ENCODE measurements around the gene UEVLD. TPM values are rescaled to one million over a fixed set of nuclear protein-coding genes. Genes with fewer than 3 reads are reported as not detected.

UEVLD gene
- total RNA-seq, 2 donors from 2014 or later: 8.0 to 12.6 TPM

Other genes with a start within 250 kb of the UEVLD start
- 100 to 1,000 TPM; 260 to 313 TPM for gene LDHA, start 194.2 kb downstream of the UEVLD start, total RNA-seq
- not detected for gene LDHC, start 176.4 kb downstream of the UEVLD start, total RNA-seq
- gene LDHAL6A, start 132.9 kb downstream of the UEVLD start, total RNA-seq: not detected
- 10 to 100 TPM; 15.8 to 15.9 TPM for gene TSG101, start 61.8 kb downstream of the UEVLD start, total RNA-seq
- 1 to 10 TPM in 1 of 2 donors, under 1 TPM in 1; 0.99 to 1.9 TPM for gene MISFA, start 11.1 kb upstream of the UEVLD start, total RNA-seq
- 10 to 100 TPM; 55.0 to 70.6 TPM for gene SPTY2D1, start 45.6 kb upstream of the UEVLD start, total RNA-seq
- 1 to 10 TPM; 5.4 to 6.1 TPM for gene TMEM86A, start 110.0 kb upstream of the UEVLD start, total RNA-seq
- gene IGSF22, start 137.5 kb upstream of the UEVLD start, total RNA-seq: 1 to 10 TPM; 2.0 to 9.4 TPM
- gene PTPN5, start 203.1 kb upstream of the UEVLD start, total RNA-seq: not detected

Measured in T-helper 17 cell (primary cell).